Parathyroid adenoma (tissue), 2 donors: ENCODE results near the gene MYOM3.

ENCODE experiments used
- H2AFZ ChIP-seq: fragments of 300-600 bp; sonication (generic); one replicate; pipeline ENCODE4 v1.7.0; 2017; ENCODE audit warnings: antibody characterized with exemption, mild to moderate bottlenecking
- H3K27ac ChIP-seq: fragments of 300-600 bp; sonication (generic); one replicate; pipeline ENCODE4 v1.7.0; 2017
- H3K27me3 ChIP-seq: fragments of 300-600 bp; sonication (generic); one replicate; pipeline ENCODE4 v1.7.0; 2017; ENCODE audit warnings: low read length; ENCODE audit not compliant: control insufficient read depth, insufficient read depth
- H3K36me3 ChIP-seq: fragments of 300-600 bp; sonication (generic); one replicate; pipeline ENCODE4 v1.7.0; 2017; ENCODE audit warnings: low read length; ENCODE audit not compliant: control insufficient read depth, insufficient read depth
- H3K4me1 ChIP-seq: fragments of 300-600 bp; sonication (generic); one replicate; pipeline ENCODE4 v1.7.0; 2017; ENCODE audit warnings: control low read depth
- H3K4me2 ChIP-seq: fragments of 300-600 bp; sonication (generic); one replicate; pipeline ENCODE4 v1.7.0; 2017; ENCODE audit warnings: low read length
- H3K4me3 ChIP-seq: fragments of 300-600 bp; sonication (generic); one replicate; pipeline ENCODE4 v1.7.0; 2017; ENCODE audit warnings: low read depth, low read length
- H3K79me2 ChIP-seq: fragments of 300-600 bp; sonication (generic); one replicate; pipeline ENCODE4 v1.7.0; 2017; ENCODE audit warnings: control low read depth
- H3K9ac ChIP-seq: fragments of 300-600 bp; sonication (generic); one replicate; pipeline ENCODE4 v1.7.0; 2017; ENCODE audit warnings: mild to moderate bottlenecking
- H3K9me3 ChIP-seq: fragments of 300-600 bp; sonication (generic); one replicate; pipeline ENCODE4 v1.7.0; 2017; ENCODE audit warnings: low read length; ENCODE audit not compliant: control insufficient read depth
- TF ChIP-seq, protein P1 (sequence below): fragments of 300-600 bp; sonication (generic); IDR thresholded peaks from one replicate; pipeline ENCODE4 v1.7.0; 2017; ENCODE audit warnings: antibody characterized with exemption, mild to moderate bottlenecking
- donor health status: primary hyperparathyroidism.

Gene MYOM3

DNA sequence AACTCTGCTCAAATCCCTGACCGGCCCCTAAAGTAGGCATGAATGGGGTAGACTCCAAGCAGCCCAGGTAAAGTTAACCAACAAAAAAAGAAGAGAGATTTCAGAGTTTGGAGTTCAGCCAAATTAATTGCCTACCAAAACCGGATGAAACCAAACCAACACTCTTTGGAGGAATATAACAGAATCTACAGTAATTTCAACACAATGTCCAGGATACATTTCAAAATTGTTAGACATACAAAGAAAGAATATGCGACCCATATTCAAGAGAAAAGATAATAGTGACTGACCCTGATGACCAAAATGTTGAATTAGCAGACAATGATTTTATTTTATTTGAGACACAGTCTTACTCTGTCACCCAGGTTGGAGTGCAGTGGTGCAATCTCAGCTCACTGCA, 18.4 kb upstream of the MYOM3 start:
- no peaks in the 10 kb centered on the region for H3K36me3 ChIP-seq
- no peak overlapping the region for H3K4me2 ChIP-seq
- H2AFZ ChIP-seq, result no peak overlapping the region
- H3K9ac ChIP-seq, result no peak overlapping the region
- H3K9me3 ChIP-seq, result no peaks in the 10 kb centered on the region
- no peak overlapping the region for H3K27ac ChIP-seq
- TF ChIP-seq, protein P1, sequence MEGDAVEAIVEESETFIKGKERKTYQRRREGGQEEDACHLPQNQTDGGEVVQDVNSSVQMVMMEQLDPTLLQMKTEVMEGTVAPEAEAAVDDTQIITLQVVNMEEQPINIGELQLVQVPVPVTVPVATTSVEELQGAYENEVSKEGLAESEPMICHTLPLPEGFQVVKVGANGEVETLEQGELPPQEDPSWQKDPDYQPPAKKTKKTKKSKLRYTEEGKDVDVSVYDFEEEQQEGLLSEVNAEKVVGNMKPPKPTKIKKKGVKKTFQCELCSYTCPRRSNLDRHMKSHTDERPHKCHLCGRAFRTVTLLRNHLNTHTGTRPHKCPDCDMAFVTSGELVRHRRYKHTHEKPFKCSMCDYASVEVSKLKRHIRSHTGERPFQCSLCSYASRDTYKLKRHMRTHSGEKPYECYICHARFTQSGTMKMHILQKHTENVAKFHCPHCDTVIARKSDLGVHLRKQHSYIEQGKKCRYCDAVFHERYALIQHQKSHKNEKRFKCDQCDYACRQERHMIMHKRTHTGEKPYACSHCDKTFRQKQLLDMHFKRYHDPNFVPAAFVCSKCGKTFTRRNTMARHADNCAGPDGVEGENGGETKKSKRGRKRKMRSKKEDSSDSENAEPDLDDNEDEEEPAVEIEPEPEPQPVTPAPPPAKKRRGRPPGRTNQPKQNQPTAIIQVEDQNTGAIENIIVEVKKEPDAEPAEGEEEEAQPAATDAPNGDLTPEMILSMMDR, result no peak
- no peak overlapping the region for H3K4me3 ChIP-seq
- no peaks in the 10 kb centered on the region for H3K79me2 ChIP-seq
- H3K4me1 ChIP-seq, result no peaks in the 10 kb centered on the region
- H3K27me3 ChIP-seq, result no peaks in the 10 kb centered on the region

DNA sequence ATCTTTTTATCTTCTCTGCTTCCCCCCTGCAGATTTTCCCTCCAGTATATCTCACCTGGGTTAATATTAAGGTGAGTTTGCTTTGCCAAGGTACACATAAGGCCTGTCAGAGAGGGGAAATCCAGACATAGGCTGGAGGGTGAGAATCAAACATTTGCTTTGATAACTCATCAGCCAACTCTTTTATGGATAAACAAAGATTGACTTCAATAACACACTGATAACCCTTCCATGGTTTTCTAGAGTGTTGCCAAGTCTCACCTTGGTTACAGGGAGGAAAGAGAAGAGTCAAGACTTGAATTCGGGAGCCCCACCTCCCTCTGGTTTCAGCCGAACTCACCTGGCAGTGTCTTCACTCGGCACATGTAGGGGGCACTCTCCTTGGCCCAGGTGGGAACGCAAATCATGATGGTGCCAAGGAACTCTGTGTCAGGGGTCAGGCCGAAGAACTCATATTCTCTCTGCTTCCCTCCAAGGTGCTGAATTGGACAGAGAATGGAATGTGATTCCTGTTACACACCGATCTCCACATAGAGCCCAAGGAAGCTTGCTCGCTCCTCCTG, 15.9 kb upstream of the MYOM3 start:
- Histone ChIP-seq H3K9ac (no peak overlapping the region), H3K4me1 (no peaks in the 10 kb centered on the region), H3K9me3 (no peaks in the 10 kb centered on the region), H2AFZ (no peak overlapping the region), H3K27ac (no peak overlapping the region), H3K4me3 (no peak overlapping the region), H3K27me3 (no peaks in the 10 kb centered on the region), H3K79me2 (no peaks in the 10 kb centered on the region), H3K4me2 (no peak overlapping the region), H3K36me3 (no peaks in the 10 kb centered on the region)
- TF ChIP-seq, protein P1, result no peak

DNA sequence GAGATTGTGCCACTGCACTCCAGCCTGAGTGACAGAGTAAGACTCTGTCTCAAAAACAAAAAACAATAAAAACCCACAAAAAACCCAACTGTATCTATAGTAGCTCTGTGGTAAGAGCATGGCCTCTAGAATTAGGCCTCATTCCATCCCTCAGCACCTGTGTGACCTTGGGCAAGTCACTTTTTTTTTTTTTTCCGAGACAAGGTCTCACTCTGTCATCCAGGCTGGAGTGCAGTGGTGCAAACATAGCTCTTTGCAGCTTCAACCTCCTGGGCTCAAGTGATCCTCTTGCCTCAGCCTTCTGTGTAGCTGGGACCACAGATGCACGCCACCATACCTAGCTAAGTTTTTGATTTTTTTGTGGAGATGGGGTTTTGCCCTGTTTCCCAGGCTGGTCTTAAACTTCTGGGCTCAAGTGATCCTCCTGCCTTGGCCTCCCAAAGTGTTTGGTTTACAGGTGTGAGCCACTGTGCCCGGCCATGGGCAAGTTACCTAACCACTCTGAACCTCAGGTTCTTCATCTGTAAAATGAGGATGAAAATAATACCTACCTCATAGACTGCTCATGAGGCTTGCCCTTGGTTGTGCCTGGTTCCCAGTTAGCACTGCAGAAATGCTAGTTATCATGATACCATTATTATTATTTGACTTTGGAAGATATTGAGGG, 15.3 kb upstream of the MYOM3 start:
- Histone ChIP-seq H3K27me3 (no peaks in the 10 kb centered on the region), H3K9me3 (no peaks in the 10 kb centered on the region), H3K9ac (no peak overlapping the region), H3K27ac (no peak overlapping the region), H3K4me2 (no peak overlapping the region), H3K4me3 (no peak overlapping the region), H3K79me2 (no peaks in the 10 kb centered on the region), H2AFZ (no peak overlapping the region), H3K4me1 (no peaks in the 10 kb centered on the region), H3K36me3 (no peaks in the 10 kb centered on the region)
- TF ChIP-seq, protein P1, result no peak

DNA sequence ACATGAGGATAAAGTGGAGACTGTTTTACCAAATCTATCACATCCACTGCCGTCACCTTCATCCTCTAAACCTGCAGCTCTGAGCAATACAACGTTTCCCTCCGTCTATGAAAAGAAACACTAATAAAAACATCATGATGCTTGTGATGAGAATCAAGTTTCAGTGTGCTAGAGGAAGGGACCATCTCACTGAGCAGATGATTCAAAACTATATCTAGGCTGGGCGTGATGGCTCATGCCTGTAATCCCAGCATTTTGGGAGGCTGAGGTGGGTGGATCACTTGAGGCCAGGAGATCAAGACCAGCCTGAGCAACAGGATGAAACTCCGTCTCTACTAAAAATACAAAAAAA, 14.7 kb upstream of the MYOM3 start:
- no peaks in the 10 kb centered on the region for H3K27me3 ChIP-seq
- TF ChIP-seq, protein P1, result no peak
- H3K4me1 ChIP-seq, result no peaks in the 10 kb centered on the region
- H2AFZ ChIP-seq, result no peak overlapping the region
- H3K9ac ChIP-seq, result no peak overlapping the region
- no peaks in the 10 kb centered on the region for H3K9me3 ChIP-seq
- no peaks in the 10 kb centered on the region for H3K36me3 ChIP-seq
- no peak overlapping the region for H3K27ac ChIP-seq
- H3K4me3 ChIP-seq, result no peak overlapping the region
- no peaks in the 10 kb centered on the region for H3K79me2 ChIP-seq
- no peak overlapping the region for H3K4me2 ChIP-seq
